HG03097 (cell line): ENCODE data around the gene RNF38.
"Not testable (repeated sequence)": the region's sequence is repeated elsewhere in the genome, so short reads cannot be mapped to it uniquely, and the experiment has no call there.

ENCODE experiments used
- ATAC-seq: cut with Tn5 transposase; IDR thresholded peaks from one replicate; pipeline ENCODE4 v1.9.1; 2021; ENCODE audit not compliant: unreplicated experiment, low FRiP score

Gene RNF38

GRCh38 chr9:36399980-36400331 is at the start of gene RNF38:
Gene RNF38, minus strand, starts transcription at chr9:36400269. Its CDS starts 161 bp downstream, at chr9:36400108.
- no peak for ATAC-seq

- ATAC-seq: not testable (repeated sequence)
Measured at GRCh38 chr9:36448555-36448954, 48.5 kb upstream of the RNF38 start.

- ATAC-seq: no peak
Measured at GRCh38 chr9:36448017-36448416, 47.9 kb upstream of the RNF38 start.

- ATAC-seq: not testable (repeated sequence)
Measured at GRCh38 chr9:36446678-36447077, 46.6 kb upstream of the RNF38 start.

- no peak for ATAC-seq
Measured at GRCh38 chr9:36445800-36446361, 45.8 kb upstream of the RNF38 start.

- ATAC-seq: no peak
Measured at GRCh38 chr9:36444203-36444602, 44.1 kb upstream of the RNF38 start.

- no peak for ATAC-seq
Measured at GRCh38 chr9:36443581-36443980, 43.5 kb upstream of the RNF38 start.

GRCh38 chr9:36442710-36443109 is 42.6 kb upstream of the RNF38 start:
- ATAC-seq: no peak

- no peak for ATAC-seq
Measured at GRCh38 chr9:36441966-36442365, 41.9 kb upstream of the RNF38 start.

- ATAC-seq: no peak
Measured at GRCh38 chr9:36438536-36439236, 38.6 kb upstream of the RNF38 start.

GRCh38 chr9:36437790-36438189 is 37.7 kb upstream of the RNF38 start:
- no peak for ATAC-seq

GRCh38 chr9:36436909-36437308 is 36.8 kb upstream of the RNF38 start:
- no peak for ATAC-seq

GRCh38 chr9:36433386-36433785 is 33.3 kb upstream of the RNF38 start:
- ATAC-seq: no peak

- no peak for ATAC-seq
Measured at GRCh38 chr9:36431078-36431477, 31.0 kb upstream of the RNF38 start.

- no peak for ATAC-seq
Measured at GRCh38 chr9:36426945-36427344, 26.9 kb upstream of the RNF38 start.

GRCh38 chr9:36426348-36426747 is 26.3 kb upstream of the RNF38 start:
- no peak for ATAC-seq

- ATAC-seq: no peak
Measured at GRCh38 chr9:36424289-36425055, 24.4 kb upstream of the RNF38 start.

GRCh38 chr9:36423206-36423605 is 23.1 kb upstream of the RNF38 start:
- ATAC-seq: no peak

- no peak for ATAC-seq
Measured at GRCh38 chr9:36416890-36417289, 16.8 kb upstream of the RNF38 start.

GRCh38 chr9:36415822-36416525 is 15.9 kb upstream of the RNF38 start:
- ATAC-seq: no peak

- ATAC-seq: not testable (repeated sequence)
Measured at GRCh38 chr9:36411410-36411809, 11.3 kb upstream of the RNF38 start.
